Measurements from ENCODE around the gene CCDC187. TPM values are rescaled to one million over a fixed set of nuclear protein-coding genes. Genes with fewer than 3 reads are reported as not detected.

CCDC187 gene
- total RNA-seq, 2 donors from 2014 or later: not detected

DNA sequence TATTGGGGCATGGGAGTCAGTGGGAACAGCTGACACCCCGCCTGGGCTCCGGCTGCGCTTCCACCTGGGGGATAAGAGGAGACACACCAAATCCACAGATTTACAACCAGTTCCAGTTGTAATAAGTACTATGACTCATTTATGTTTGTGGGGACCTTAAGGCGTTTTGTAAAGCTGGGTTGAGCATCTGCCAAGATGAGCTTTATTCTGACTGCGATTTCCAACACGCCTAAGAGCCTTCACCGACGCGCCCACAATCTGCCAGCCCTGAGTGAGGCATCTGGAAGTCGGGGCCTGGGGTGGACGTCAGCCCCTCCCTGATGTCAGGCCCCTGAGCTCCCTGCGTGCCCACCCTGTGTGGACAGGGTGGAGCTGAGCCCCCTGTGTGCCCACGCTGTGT is 84.6 kb downstream of the CCDC187 start:
- Mint-ChIP-seq H3K4me1 (ENCODE audit: low read depth in 2 of 2) (peaks cover 0 to 2% of the 10 kb centered on the region in 2 donors), H3K27ac (no peak overlapping the region), H3K27me3 (no peaks in the 10 kb centered on the region), H3K36me3 (peaks cover 6% of the 10 kb centered on the region), H3K4me3 (no peak overlapping the region), H3K9me3 (no peaks in the 10 kb centered on the region)
- ATAC-seq (no peak), DNase-seq (ENCODE audit: low spot score) (no peak)

GRCh38 chr9:136218673-136219072 is 85.2 kb downstream of the CCDC187 start:
- no peak overlapping the region for H3K4me3 Mint-ChIP-seq

GRCh38 chr9:136218271-136218670 is 85.6 kb downstream of the CCDC187 start:
- ATAC-seq (no peak), DNase-seq (ENCODE audit: low spot score) (no peak)
- no peak overlapping the region for H3K27ac Mint-ChIP-seq
- no peaks in the 10 kb centered on the region for H3K27me3 Mint-ChIP-seq
- no peak overlapping the region for H3K4me3 Mint-ChIP-seq
- peaks cover 0 to 2% of the 10 kb centered on the region in 2 donors for H3K4me1 Mint-ChIP-seq (ENCODE audit: low read depth in 2 of 2)
- peaks cover 6% of the 10 kb centered on the region for H3K36me3 Mint-ChIP-seq
- no peaks in the 10 kb centered on the region for H3K9me3 Mint-ChIP-seq

More at GRCh38 chr9:136218673-136219072, 85.2 kb downstream of the CCDC187 start:
- no peak for ATAC-seq
- no peaks in the 10 kb centered on the region for H3K27me3 Mint-ChIP-seq
- H3K36me3 Mint-ChIP-seq: peaks cover 6% of the 10 kb centered on the region
- peaks cover 0 to 2% of the 10 kb centered on the region in 2 donors for H3K4me1 Mint-ChIP-seq (ENCODE audit: low read depth in 2 of 2)
- DNase-seq (ENCODE audit: low spot score): no peak
- no peaks in the 10 kb centered on the region for H3K9me3 Mint-ChIP-seq
- H3K27ac Mint-ChIP-seq: no peak overlapping the region

GRCh38 chr9:136216541-136217244 is 87.2 kb downstream of the CCDC187 start:
- Mint-ChIP-seq H3K36me3 (peaks cover 6% of the 10 kb centered on the region), H3K27me3 (no peaks in the 10 kb centered on the region), H3K9me3 (no peaks in the 10 kb centered on the region), H3K27ac (no peak overlapping the region), H3K4me3 (no peak overlapping the region), H3K4me1 (ENCODE audit: low read depth in 2 of 2) (peaks cover 0 to 2% of the 10 kb centered on the region in 2 donors)
- ATAC-seq: no peak
- no peak for DNase-seq (ENCODE audit: low spot score)

DNA sequence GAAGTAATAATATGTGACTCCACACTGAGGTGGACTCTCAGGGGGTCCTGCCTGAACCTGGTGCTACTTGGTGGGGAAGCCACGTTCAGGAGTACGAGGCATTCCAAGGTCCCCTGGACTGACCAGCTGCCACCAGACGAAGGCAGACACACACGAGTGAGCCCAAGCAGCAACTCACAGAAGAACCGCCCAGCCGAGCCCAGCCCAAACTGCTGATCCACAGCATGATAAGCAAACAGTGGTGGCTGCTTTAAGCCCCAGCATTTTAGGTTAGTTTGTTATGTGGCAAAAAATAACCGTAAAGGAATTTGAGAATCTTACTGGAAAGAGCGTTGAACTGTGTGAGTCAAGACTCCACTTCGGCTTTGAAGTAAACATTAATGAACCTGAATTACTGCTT is 90.2 kb downstream of the CCDC187 start:
- Mint-ChIP-seq H3K27me3 (no peaks in the 10 kb centered on the region), H3K36me3 (peaks cover 6% of the 10 kb centered on the region)

DNA sequence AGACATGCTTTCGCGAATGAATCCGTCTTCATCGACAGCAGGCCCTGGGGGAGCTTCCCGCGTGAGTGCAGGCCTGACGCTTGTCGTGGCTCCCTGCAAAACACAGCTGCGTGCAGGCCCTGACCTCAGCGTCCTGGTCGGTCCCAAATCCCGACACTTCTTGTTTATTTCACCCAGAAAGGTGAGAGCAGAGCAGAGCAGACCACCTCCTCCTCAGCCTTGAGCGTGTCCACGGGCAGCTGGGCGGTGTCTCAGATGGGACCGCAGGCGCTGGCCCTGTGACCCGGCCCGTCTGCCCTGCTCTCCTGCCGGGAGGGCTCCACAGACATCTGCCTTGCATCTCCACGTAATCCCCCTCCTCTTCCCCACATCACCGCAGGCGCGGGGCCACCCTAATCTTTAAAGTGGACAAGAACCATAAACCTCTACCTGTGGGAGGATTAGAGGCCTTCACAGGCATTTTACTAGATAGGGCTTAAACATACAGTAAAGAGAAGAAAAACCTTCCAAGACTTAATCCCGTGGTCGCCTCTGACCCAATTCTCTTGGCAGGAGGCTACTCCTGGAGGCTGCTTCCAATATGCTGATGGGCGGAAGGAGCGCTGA is 91.4 kb downstream of the CCDC187 start:
- peaks cover 0 to 2% of the 10 kb centered on the region in 2 donors for H3K4me1 Mint-ChIP-seq (ENCODE audit: low read depth in 2 of 2)
- no peak overlapping the region for H3K27ac Mint-ChIP-seq
- no peaks in the 10 kb centered on the region for H3K9me3 Mint-ChIP-seq
- ATAC-seq (no peak), DNase-seq (ENCODE audit: low spot score) (no peak)
- H3K27me3 Mint-ChIP-seq: no peaks in the 10 kb centered on the region
- no peak overlapping the region for H3K4me3 Mint-ChIP-seq
- peaks cover 6% of the 10 kb centered on the region for H3K36me3 Mint-ChIP-seq

More for the DNA sequence above, 90.2 kb downstream of the CCDC187 start:
- Mint-ChIP-seq H3K4me3 (no peak overlapping the region), H3K9me3 (no peaks in the 10 kb centered on the region), H3K4me1 (ENCODE audit: low read depth in 2 of 2) (peaks cover 0 to 2% of the 10 kb centered on the region in 2 donors), H3K27ac (no peak overlapping the region)
- DNase-seq (ENCODE audit: low spot score) (no peak), ATAC-seq (no peak)

GRCh38 chr9:136211441-136212344 is 92.2 kb downstream of the CCDC187 start:
- H3K27me3 Mint-ChIP-seq: no peaks in the 10 kb centered on the region
- H3K27ac Mint-ChIP-seq: no peak overlapping the region
- H3K4me3 Mint-ChIP-seq: no peak overlapping the region
- peaks cover 6% of the 10 kb centered on the region in 2 donors for H3K4me1 Mint-ChIP-seq (ENCODE audit: low read depth in 2 of 2)
- ATAC-seq (no peak), DNase-seq (ENCODE audit: low spot score) (no peak)
- H3K36me3 Mint-ChIP-seq: peaks cover 6% of the 10 kb centered on the region
- no peaks in the 10 kb centered on the region for H3K9me3 Mint-ChIP-seq

- H3K27ac Mint-ChIP-seq: no peak overlapping the region
- peaks cover 6 to 8% of the 10 kb centered on the region in 2 donors for H3K4me1 Mint-ChIP-seq (ENCODE audit: low read depth in 2 of 2)
- H3K4me3 Mint-ChIP-seq: no peak overlapping the region
- DNase-seq (ENCODE audit: low spot score): no peak
- H3K36me3 Mint-ChIP-seq: peaks cover 6% of the 10 kb centered on the region
- no peaks in the 10 kb centered on the region for H3K9me3 Mint-ChIP-seq
- no peak for ATAC-seq
- H3K27me3 Mint-ChIP-seq: no peaks in the 10 kb centered on the region
Measured at GRCh38 chr9:136211006-136211405, 92.9 kb downstream of the CCDC187 start.

DNA sequence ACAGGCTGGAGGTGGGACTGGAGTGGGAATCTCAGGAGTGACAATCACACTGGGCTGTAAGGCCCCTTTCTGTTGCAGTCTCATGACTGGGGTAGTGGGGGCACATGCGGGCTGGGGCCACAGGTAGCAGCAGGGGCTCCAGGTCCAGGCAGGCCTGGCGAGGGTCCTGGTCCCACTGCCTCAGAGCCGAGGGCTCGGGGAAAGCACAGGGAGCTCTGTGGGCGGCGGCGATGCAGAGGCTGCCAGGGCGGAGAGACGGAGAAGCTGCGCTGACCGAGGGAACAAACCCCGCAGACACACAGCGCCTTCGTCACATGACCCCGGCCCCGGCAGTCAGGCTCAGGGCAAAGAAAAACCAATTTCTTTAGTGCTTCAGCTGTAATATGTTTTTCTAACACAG is 93.6 kb downstream of the CCDC187 start:
- no peaks in the 10 kb centered on the region for H3K9me3 Mint-ChIP-seq
- H3K27ac Mint-ChIP-seq: no peak overlapping the region
- no peaks in the 10 kb centered on the region for H3K27me3 Mint-ChIP-seq
- no peak overlapping the region for H3K4me3 Mint-ChIP-seq
- DNase-seq (ENCODE audit: low spot score) (no peak), ATAC-seq (no peak)
- H3K36me3 Mint-ChIP-seq: peaks cover 6% of the 10 kb centered on the region
- H3K4me1 Mint-ChIP-seq (ENCODE audit: low read depth in 2 of 2): peaks cover 6 to 8% of the 10 kb centered on the region in 2 donors

- DNase-seq (ENCODE audit: low spot score): no peak
- H3K4me1 Mint-ChIP-seq (ENCODE audit: low read depth in 2 of 2): peaks cover 4 to 8% of the 10 kb centered on the region in 2 donors
- no peaks in the 10 kb centered on the region for H3K9me3 Mint-ChIP-seq
- ATAC-seq: no peak
- H3K27me3 Mint-ChIP-seq: no peaks in the 10 kb centered on the region
- H3K36me3 Mint-ChIP-seq: peaks cover 3% of the 10 kb centered on the region
- H3K4me3 Mint-ChIP-seq: no peak overlapping the region
- H3K27ac Mint-ChIP-seq: no peak overlapping the region
Measured at GRCh38 chr9:136209786-136210185, 94.1 kb downstream of the CCDC187 start.

DNA sequence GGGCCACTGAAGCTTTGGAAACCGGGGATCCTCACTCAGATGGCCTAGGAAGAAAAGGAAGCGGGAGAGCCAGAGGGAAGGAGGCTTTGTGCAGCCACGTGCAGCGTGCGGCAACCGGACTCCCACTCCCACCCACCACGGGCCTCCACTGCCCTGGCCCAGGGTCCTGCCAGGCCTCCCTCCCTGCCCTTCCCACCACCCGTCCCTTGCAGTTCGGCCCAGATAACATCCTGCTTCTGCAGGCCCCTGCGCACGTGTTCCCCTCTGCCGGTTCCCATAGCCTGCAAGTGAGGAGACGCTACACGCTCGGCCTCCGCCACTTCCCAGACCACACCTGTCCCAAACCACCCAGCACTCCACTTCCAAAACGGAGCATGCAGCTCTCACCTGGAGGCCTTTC is 94.7 kb downstream of the CCDC187 start:
- no peaks in the 10 kb centered on the region for H3K36me3 Mint-ChIP-seq
- no peak overlapping the region for H3K4me3 Mint-ChIP-seq
- ATAC-seq (no peak), DNase-seq (ENCODE audit: low spot score) (no peak)
- H3K4me1 Mint-ChIP-seq (ENCODE audit: low read depth in 2 of 2): peaks cover 3 to 8% of the 10 kb centered on the region in 2 donors
- H3K9me3 Mint-ChIP-seq: no peaks in the 10 kb centered on the region
- peaks cover 0 to under 1% of the 10 kb centered on the region in 2 donors for H3K27me3 Mint-ChIP-seq
- no peak overlapping the region for H3K27ac Mint-ChIP-seq

DNA sequence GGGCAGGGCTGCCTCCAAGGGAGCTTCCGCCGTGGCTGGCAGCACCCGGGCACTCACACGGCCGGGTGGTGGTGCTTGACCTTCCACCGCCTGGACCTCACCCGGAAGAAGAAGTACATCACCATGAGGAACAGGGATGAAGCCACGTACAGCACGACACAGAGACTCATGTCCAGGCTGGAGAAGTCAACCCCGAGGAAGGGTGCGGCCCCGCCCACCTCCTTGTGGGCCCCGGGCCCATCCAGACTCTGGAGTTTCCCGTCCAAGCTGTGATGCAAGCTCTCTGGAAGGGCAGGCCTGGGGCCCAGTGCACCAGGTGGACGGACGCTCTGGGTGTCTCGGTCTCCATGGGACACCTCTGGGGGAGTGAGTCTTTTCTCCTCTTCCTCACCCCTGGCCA is 95.2 kb downstream of the CCDC187 start:
- H3K4me3 Mint-ChIP-seq: no peak overlapping the region
- H3K9me3 Mint-ChIP-seq: no peaks in the 10 kb centered on the region
- no peaks in the 10 kb centered on the region for H3K36me3 Mint-ChIP-seq
- no peak for ATAC-seq
- H3K27ac Mint-ChIP-seq: no peak overlapping the region
- peaks cover 3 to 8% of the 10 kb centered on the region in 2 donors for H3K4me1 Mint-ChIP-seq (ENCODE audit: low read depth in 2 of 2)
- DNase-seq (ENCODE audit: low spot score): no peak
- peaks cover 0 to 4% of the 10 kb centered on the region in 2 donors for H3K27me3 Mint-ChIP-seq

GRCh38 chr9:136207616-136208015 is 96.3 kb downstream of the CCDC187 start:
- Mint-ChIP-seq H3K9me3 (no peaks in the 10 kb centered on the region), H3K36me3 (no peaks in the 10 kb centered on the region), H3K4me3 (no peak overlapping the region), H3K27ac (no peak overlapping the region), H3K4me1 (ENCODE audit: low read depth in 2 of 2) (peaks cover 3 to 8% of the 10 kb centered on the region in 2 donors), H3K27me3 (peaks cover 0 to 6% of the 10 kb centered on the region in 2 donors)
- DNase-seq (ENCODE audit: low spot score) (no peak), ATAC-seq (no peak)
